HEK293 (cell line): ENCODE data around the gene XKR7.

ENCODE experiments used
- EGR2 ChIP-seq: fragments of 450-650 bp; formaldehyde crosslinking; IDR thresholded peaks from 2 replicates; pipeline ENCODE4 v1.5.1; 2016; ENCODE audit warnings: low read depth, missing biosample characterization, missing genetic modification characterization
- GLIS1 ChIP-seq: fragments of 450-650 bp; formaldehyde crosslinking; IDR thresholded peaks from 2 replicates; pipeline ENCODE4 v1.5.1; 2016; ENCODE audit warnings: missing biosample characterization, missing genetic modification characterization
- INSM2 ChIP-seq: fragments of 450-650 bp; formaldehyde crosslinking; IDR thresholded peaks from 2 replicates; pipeline ENCODE4 v1.5.1; 2016; ENCODE audit warnings: missing biosample characterization, missing genetic modification characterization
- KLF7 ChIP-seq: fragments of 450-650 bp; formaldehyde crosslinking; IDR thresholded peaks from 2 replicates; pipeline ENCODE4 v1.5.1; 2016; ENCODE audit warnings: missing biosample characterization, missing genetic modification characterization, borderline replicate concordance
- KLF9 ChIP-seq: fragments of 450-650 bp; formaldehyde crosslinking; IDR thresholded peaks from 2 replicates; pipeline ENCODE4 v1.5.1; 2016; ENCODE audit warnings: missing biosample characterization, missing genetic modification characterization, low read depth
- PRDM1 ChIP-seq: fragments of 450-650 bp; formaldehyde crosslinking; IDR thresholded peaks from 2 replicates; pipeline ENCODE4; 2016; ENCODE audit warnings: missing biosample characterization, missing genetic modification characterization
- YY1 ChIP-seq: fragments of 450-650 bp; formaldehyde crosslinking; IDR thresholded peaks from 2 replicates; pipeline ENCODE4 v1.5.1; 2018; ENCODE audit warnings: missing biosample characterization, missing genetic modification characterization
- ZBTB10 ChIP-seq: fragments of 450-650 bp; formaldehyde crosslinking; IDR thresholded peaks from 2 replicates; pipeline ENCODE4 v1.5.1; 2016; ENCODE audit warnings: missing biosample characterization, missing genetic modification characterization
- ZBTB8A ChIP-seq: fragments of 450-650 bp; formaldehyde crosslinking; IDR thresholded peaks from 2 replicates; pipeline ENCODE4 v1.5.1; 2016; ENCODE audit warnings: missing biosample characterization, missing genetic modification characterization
- ZNF157 ChIP-seq: fragments of 450-650 bp; formaldehyde crosslinking; IDR thresholded peaks from 2 replicates; pipeline ENCODE4 v1.5.1; 2016; ENCODE audit warnings: missing biosample characterization, missing genetic modification characterization
- ZNF23 ChIP-seq: fragments of 450-650 bp; formaldehyde crosslinking; IDR thresholded peaks from 2 replicates; pipeline ENCODE4 v1.5.1; 2016; ENCODE audit warnings: missing biosample characterization, missing genetic modification characterization, borderline replicate concordance
- ZNF274 ChIP-seq, 2 experiments: fragments of 200-500 bp in 1 of 2; fragments of 450-650 bp in 1 of 2; sonication (Bioruptor generic) in 1 of 2; formaldehyde crosslinking in 1 of 2; IDR thresholded peaks; 2 replicates each; pipeline versions ENCODE4 v1.5.1 to v1.6.1; 2014 to 2016; ENCODE audit warnings: borderline replicate concordance in 1 of 2, inconsistent platforms in 1 of 2, low read length in 1 of 2, missing biosample characterization in 1 of 2, missing genetic modification characterization in 1 of 2
- ZNF280D ChIP-seq: fragments of 450-650 bp; formaldehyde crosslinking; IDR thresholded peaks from 2 replicates; pipeline ENCODE4 v1.5.1; 2016; ENCODE audit warnings: missing biosample characterization, missing genetic modification characterization
- ZNF341 ChIP-seq: fragments of 450-650 bp; formaldehyde crosslinking; IDR thresholded peaks from 2 replicates; pipeline ENCODE4; 2016; ENCODE audit warnings: low read depth, missing biosample characterization, missing genetic modification characterization
- ZNF423 ChIP-seq: fragments of 450-650 bp; formaldehyde crosslinking; IDR thresholded peaks from 2 replicates; pipeline ENCODE4 v1.5.1; 2016; ENCODE audit warnings: missing biosample characterization, missing genetic modification characterization
- ZNF48 ChIP-seq: fragments of 450-650 bp; formaldehyde crosslinking; IDR thresholded peaks from 2 replicates; pipeline ENCODE4 v1.5.1; 2016; ENCODE audit warnings: missing biosample characterization, missing genetic modification characterization
- ZNF548 ChIP-seq: fragments of 450-650 bp; formaldehyde crosslinking; IDR thresholded peaks from 2 replicates; pipeline ENCODE4 v1.5.1; 2016; ENCODE audit warnings: missing biosample characterization, missing genetic modification characterization
- ZNF561 ChIP-seq: fragments of 450-650 bp; IDR thresholded peaks from 2 replicates; pipeline ENCODE4 v1.5.1; 2018; ENCODE audit warnings: missing biosample characterization, missing genetic modification characterization, borderline replicate concordance
- ZNF621 ChIP-seq: fragments of 450-650 bp; formaldehyde crosslinking; IDR thresholded peaks from 2 replicates; pipeline ENCODE4 v1.5.1; 2017; ENCODE audit warnings: missing biosample characterization, missing genetic modification characterization
- ZNF626 ChIP-seq: fragments of 450-650 bp; sonication (Bioruptor Pico); formaldehyde crosslinking; IDR thresholded peaks from 2 replicates; pipeline ENCODE4 v1.5.1; 2018; ENCODE audit warnings: missing biosample characterization, missing genetic modification characterization, inconsistent platforms
- ZNF654 ChIP-seq: fragments of 450-650 bp; formaldehyde crosslinking; IDR thresholded peaks from 2 replicates; pipeline ENCODE4 v1.5.1; 2016; ENCODE audit warnings: low read depth, missing biosample characterization, missing genetic modification characterization
- ZNF837 ChIP-seq: fragments of 450-650 bp; formaldehyde crosslinking; IDR thresholded peaks from 2 replicates; pipeline ENCODE4 v1.5.1; 2016; ENCODE audit warnings: missing biosample characterization, missing genetic modification characterization
- ZSCAN16 ChIP-seq: fragments of 450-650 bp; formaldehyde crosslinking; IDR thresholded peaks from 2 replicates; pipeline ENCODE4 v1.5.1; 2016; ENCODE audit warnings: missing biosample characterization, missing genetic modification characterization

The XKR7 gene

DNA sequence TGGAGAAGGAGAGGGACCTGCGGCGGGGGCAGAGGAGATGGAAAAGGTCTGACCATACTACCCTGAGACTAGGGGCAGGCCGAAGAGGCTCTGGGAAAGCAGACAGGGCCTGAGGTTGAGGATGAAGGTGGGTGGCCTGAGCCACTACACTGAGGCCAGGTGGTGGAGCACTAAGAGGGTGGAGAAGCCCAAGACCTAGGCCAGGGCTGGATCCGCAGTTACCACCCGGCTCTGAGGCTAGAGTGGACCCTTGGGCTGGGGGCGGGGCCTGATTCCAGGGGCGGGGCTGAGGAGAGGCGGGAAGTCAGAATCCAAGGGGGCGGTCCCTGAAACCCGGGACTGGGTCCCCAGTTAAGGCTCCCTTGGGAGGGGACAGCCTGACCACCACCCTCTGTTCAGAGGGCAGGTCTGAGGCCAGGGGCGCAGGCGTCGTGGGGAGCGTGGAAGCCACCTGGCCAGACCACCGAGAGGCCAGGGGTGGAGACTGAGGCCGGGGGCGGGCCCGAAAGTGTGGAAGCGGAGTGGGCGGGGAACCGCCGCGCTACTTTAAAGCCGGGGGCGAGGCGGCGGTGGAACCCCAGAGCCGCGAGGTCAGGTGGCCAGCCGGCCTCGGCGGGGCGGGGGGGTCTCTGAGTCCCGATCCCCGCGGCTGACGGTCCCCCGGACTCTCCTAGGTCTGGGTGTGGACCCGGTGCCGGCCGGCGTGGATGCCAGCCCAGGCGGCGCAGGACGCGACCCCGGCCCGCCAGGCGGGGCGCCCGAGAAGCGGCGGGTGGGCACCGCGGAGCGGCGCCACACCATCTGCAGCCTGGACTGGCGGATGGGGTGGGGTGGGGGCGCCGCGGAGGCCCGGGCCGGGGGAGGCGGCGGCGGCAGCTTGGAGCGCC is 50.6 kb downstream of the XKR7 start (continued):
- no peak for TF ChIP-seq YY1
- TF ChIP-seq ZBTB8A (tag by site-specific recombination), result no peak
- TF ChIP-seq ZNF837, result no peak
- TF ChIP-seq ZNF621 (tag by site-specific recombination), result no peak
- TF ChIP-seq KLF7 (tag by site-specific recombination), result no peak
- TF ChIP-seq ZNF423 (tag by site-specific recombination), result no peak
- peak; percentile 93 for TF ChIP-seq KLF9
- no peak for TF ChIP-seq INSM2 (tag by site-specific recombination)
- no peak for TF ChIP-seq ZNF23
- TF ChIP-seq ZNF654 (tag by site-specific recombination), result no peak
- peak; percentile 51; the same call in 1 of the 2 replicates for TF ChIP-seq ZNF561 (tag by site-specific recombination)
- no peak for TF ChIP-seq PRDM1 (tag by site-specific recombination)
- TF ChIP-seq ZNF626, result no peak
- no peak for TF ChIP-seq ZNF280D
- TF ChIP-seq GLIS1 (tag by site-specific recombination), result peak; percentile 42
- 0 out of 2 replicates have a peak, but pooled peaks have one; percentile 38 for TF ChIP-seq EGR2 (tag by site-specific recombination)
- no peak for TF ChIP-seq ZSCAN16 (tag by site-specific recombination)
- no peak for TF ChIP-seq ZNF274 (IDR thresholded peaks at IDR 0.05; ENCODE audit: low read length)
- TF ChIP-seq ZNF274 (tag by site-specific recombination; IDR thresholded peaks at IDR 0.05; ENCODE audit: borderline replicate concordance), result no peak
- TF ChIP-seq ZBTB10 (tag by site-specific recombination), result 0 out of 2 replicates have a peak, but pooled peaks have one; percentile 37
- no peak for TF ChIP-seq ZNF341
- TF ChIP-seq ZNF157 (tag by site-specific recombination), result no peak
- no peak for TF ChIP-seq ZNF548 (tag by site-specific recombination)
- TF ChIP-seq ZNF48 (tag by site-specific recombination), result no peak
